ENCODE results near the gene GTF3C1. TPM values are rescaled to one million over a fixed set of nuclear protein-coding genes. Genes with fewer than 3 reads are reported as not detected.

Gene GTF3C1
- total and polyA plus RNA-seq, 2 of the 13 experiments (the other 11 are each of a cell fraction or from before 2014, with no cell fraction given) = 29.2 to 72.7 TPM

DNA sequence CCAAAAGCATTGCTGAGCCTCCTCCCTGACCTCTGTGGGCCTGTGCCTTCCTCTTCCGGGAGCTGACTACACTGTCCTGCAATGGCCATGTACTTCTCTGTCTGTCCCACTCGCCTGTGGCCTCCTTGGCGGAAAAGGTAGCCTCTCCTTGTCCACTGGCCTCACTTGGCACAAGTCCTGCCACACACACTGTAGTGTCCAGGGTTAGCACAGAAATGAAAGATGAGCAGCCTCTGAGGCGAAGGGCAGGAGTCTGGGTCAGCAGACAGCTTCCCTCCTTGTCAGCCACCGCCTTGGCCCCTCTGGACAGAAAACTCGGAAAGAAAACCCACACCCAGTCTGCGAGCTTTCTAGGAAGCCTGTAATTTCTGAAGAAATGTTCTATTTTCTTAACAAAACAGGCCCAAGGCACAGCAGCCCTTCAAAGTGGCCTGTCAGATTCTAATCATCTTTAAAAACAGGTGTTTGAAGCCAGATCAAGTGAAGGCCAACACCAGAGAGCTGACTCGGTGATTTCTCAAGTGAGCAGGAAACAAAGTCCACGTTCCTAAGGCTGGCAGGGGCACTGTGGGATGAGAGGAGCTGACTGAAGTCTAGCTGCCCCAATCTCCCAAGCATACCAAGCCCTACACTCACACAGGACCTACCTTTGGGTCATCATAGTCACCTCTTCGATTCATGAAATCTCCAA lies 67.2 kb downstream of the GTF3C1 start:
- H3K79me2 ChIP-seq (ENCODE audit: insufficient read depth, low read length) = no peaks in the 10 kb centered on the region
- no peak overlapping the region for H3K4me3 ChIP-seq (replicated peaks in 1 of 3; ENCODE audit: insufficient read depth in 1 of 3, low read depth in 2 of 3, low read length in 3 of 3)
- no peak overlapping the region for H2AFZ ChIP-seq (ENCODE audit: low read length)
- DNase-seq (ENCODE audit: low spot score) (no peak), FAIRE-seq (no peak), ATAC-seq (no peak)
- H3K27me3 ChIP-seq (ENCODE audit: control insufficient read depth in 1 of 2, insufficient read depth in 2 of 2, low read length in 2 of 2) = no peaks in the 10 kb centered on the region
- CTCF ChIA-PET (ENCODE audit: low intra/inter-chr PET ratio, low total read pairs) = no interaction called here
- H4K20me1 ChIP-seq (ENCODE audit: insufficient read depth, low read length) = no peaks in the 10 kb centered on the region
- BruUV-seq (replicated peaks) = no TSS peak
- peaks cover 62 to 84% of the 10 kb centered on the region in 2 experiments for H3K36me3 ChIP-seq (replicated peaks in 1 of 2; ENCODE audit: control insufficient read depth in 1 of 2, insufficient read depth in 2 of 2, low read length in 2 of 2)
- POLR2A ChIA-PET = no interaction called here
- H3K9me3 ChIP-seq (ENCODE audit: low read length) = no peaks in the 10 kb centered on the region
- no peak overlapping the region for H3K27ac ChIP-seq (ENCODE audit: extremely low read length, insufficient read depth, low read length)
- intact Hi-C loops (cut with micrococcal nuclease; ENCODE audit: unreplicated experiment) = no loop called here
- TF ChIP-seq MAFK (conservative IDR thresholded peaks at IDR 0.05 in 1 of 2, IDR thresholded peaks at IDR 0.05 in 1 of 2; ENCODE audit: low read length in 2 of 2) (peak; percentile 75 to 76), GATAD2A (CRISPR knock-in tag; IDR thresholded peaks at IDR 0.05) (no peak), FOXK1 (CRISPR knock-in tag; IDR thresholded peaks at IDR 0.05; ENCODE audit: borderline replicate concordance, low read depth) (no peak), SYNCRIP (IDR thresholded peaks at IDR 0.05; ENCODE audit: insufficient read depth, low read depth, low read length) (no peak), MAFF (IDR thresholded peaks at IDR 0.05; ENCODE audit: low read depth, low read length) (peak; percentile 62)
- TF ChIP-seq, protein P1, sequence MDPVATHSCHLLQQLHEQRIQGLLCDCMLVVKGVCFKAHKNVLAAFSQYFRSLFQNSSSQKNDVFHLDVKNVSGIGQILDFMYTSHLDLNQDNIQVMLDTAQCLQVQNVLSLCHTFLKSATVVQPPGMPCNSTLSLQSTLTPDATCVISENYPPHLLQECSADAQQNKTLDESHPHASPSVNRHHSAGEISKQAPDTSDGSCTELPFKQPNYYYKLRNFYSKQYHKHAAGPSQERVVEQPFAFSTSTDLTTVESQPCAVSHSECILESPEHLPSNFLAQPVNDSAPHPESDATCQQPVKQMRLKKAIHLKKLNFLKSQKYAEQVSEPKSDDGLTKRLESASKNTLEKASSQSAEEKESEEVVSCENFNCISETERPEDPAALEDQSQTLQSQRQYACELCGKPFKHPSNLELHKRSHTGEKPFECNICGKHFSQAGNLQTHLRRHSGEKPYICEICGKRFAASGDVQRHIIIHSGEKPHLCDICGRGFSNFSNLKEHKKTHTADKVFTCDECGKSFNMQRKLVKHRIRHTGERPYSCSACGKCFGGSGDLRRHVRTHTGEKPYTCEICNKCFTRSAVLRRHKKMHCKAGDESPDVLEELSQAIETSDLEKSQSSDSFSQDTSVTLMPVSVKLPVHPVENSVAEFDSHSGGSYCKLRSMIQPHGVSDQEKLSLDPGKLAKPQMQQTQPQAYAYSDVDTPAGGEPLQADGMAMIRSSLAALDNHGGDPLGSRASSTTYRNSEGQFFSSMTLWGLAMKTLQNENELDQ (CRISPR knock-in tag; IDR thresholded peaks at IDR 0.05; ENCODE audit: borderline replicate concordance) = no peak
- no peak overlapping the region for H3K9ac ChIP-seq (ENCODE audit: insufficient read depth, low read depth, low read length)
- no peak overlapping the region for H3K4me2 ChIP-seq (ENCODE audit: low read depth, low read length)
- 0 out of 2 replicates have a peak, but pooled peaks cover 7% of the 10 kb centered on the region for H3K4me1 ChIP-seq (ENCODE audit: insufficient read depth, low read length)
- in situ Hi-C loops (cut with HindIII; ENCODE audit: extremely low pct_ligation_motif_present, low pct_unique_long_range_greater_than_20kb) = no loop called here
- WGBS (ENCODE audit: low lambda C conversion rate) = 95% methylated on average over 10 of the region's 10 CpGs

Measured in HepG2 (cell line).